Measurements from ENCODE around the gene DCTPP1. TPM values are rescaled to one million over a fixed set of nuclear protein-coding genes. Genes with fewer than 3 reads are reported as not detected.

The DCTPP1 gene
- polyA plus RNA-seq, 1 of the 3 experiments (the other 2 are of a cell fraction): 79.2 TPM

- TF ChIP-seq SIN3A (IDR thresholded peaks at IDR 0.05; ENCODE audit: borderline replicate concordance, low read depth, low read length) (no peak), CHD2 (IDR thresholded peaks at IDR 0.05; ENCODE audit: low read length, partially characterized antibody) (no peak), YY1 (IDR thresholded peaks at IDR 0.05; ENCODE audit: low read depth) (no peak), NFIC (IDR thresholded peaks at IDR 0.05; ENCODE audit: borderline replicate concordance) (no peak), ELF1 (IDR thresholded peaks at IDR 0.05) (no peak), CTCF (IDR thresholded peaks at IDR 0.05) (no peak), EZH2phosphoT487 (IDR thresholded peaks at IDR 0.05; ENCODE audit: borderline replicate concordance, low read depth) (no peak), EP300 (IDR thresholded peaks at IDR 0.05; ENCODE audit: borderline replicate concordance in 1 of 2, low read depth in 1 of 2, low read length in 1 of 2) (no peak), FOXJ3 (CRISPR knock-in tag; IDR thresholded peaks at IDR 0.05) (no peak)
- TF ChIP-seq, protein P1, sequence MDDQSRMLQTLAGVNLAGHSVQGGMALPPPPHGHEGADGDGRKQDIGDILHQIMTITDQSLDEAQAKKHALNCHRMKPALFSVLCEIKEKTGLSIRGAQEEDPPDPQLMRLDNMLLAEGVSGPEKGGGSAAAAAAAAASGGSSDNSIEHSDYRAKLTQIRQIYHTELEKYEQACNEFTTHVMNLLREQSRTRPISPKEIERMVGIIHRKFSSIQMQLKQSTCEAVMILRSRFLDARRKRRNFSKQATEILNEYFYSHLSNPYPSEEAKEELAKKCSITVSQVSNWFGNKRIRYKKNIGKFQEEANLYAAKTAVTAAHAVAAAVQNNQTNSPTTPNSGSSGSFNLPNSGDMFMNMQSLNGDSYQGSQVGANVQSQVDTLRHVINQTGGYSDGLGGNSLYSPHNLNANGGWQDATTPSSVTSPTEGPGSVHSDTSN (IDR thresholded peaks at IDR 0.05): no peak
Observed at GRCh38 chr16:30381291-30382041, 48.4 kb downstream of the DCTPP1 start (continued).

DNA sequence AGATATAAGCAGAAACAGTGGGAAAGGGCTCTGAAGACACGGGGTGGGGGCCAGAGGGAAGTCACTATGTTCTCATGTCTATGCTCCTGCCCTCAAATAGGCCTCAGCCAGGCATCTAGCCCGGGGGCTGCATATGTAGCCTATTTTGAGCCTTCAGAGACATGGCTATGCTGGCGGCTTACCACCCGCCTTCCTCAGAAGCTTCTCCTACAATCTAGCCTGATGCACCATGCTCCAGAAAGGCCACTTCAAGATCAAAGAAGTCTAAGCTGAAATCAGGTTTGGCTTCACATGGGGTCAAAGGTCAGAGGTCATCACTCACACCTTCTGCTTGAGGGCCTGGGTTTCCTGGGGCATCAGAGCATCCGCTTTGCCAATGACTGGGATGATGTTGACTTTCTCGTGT lies 49.0 kb downstream of the DCTPP1 start:
- no peak for DNase-seq
- Histone ChIP-seq H2AFZ (ENCODE audit: low read depth) (no peak overlapping the region), H3K9me2 (no peaks in the 10 kb centered on the region), H3K27me3 (ENCODE audit: insufficient read depth) (no peaks in the 10 kb centered on the region), H3K27ac (ENCODE audit: low read depth in 2 of 2, low read length in 1 of 2) (no peak overlapping the region), H3K4me3 (ENCODE audit: low read depth in 2 of 2, low read length in 1 of 2) (no peak overlapping the region), H3K9me3 (no peaks in the 10 kb centered on the region), H4K20me1 (ENCODE audit: insufficient read depth) (peaks cover 12% of the 10 kb centered on the region; the same call in 1 of the 2 replicates), H3K4me1 (ENCODE audit: control insufficient read depth in 1 of 2, insufficient read depth in 2 of 2, low read depth in 1 of 2, low read length in 1 of 2) (peaks cover 6 to 9% of the 10 kb centered on the region in 2 experiments; a peak in 3 of 4 replicates), H3K36me3 (replicated peaks in 1 of 2; ENCODE audit: control insufficient read depth in 1 of 2, insufficient read depth in 2 of 2, low read length in 1 of 2) (peaks cover 0 to 6% of the 10 kb centered on the region in 2 experiments), H3F3A (replicated peaks; ENCODE audit: insufficient read depth) (peaks cover 22% of the 10 kb centered on the region), H3K4me2 (no peak overlapping the region; the same call in 1 of the 2 replicates), H3K79me2 (ENCODE audit: insufficient read depth) (peaks cover 15% of the 10 kb centered on the region; the same call in 1 of the 2 replicates), H3K9ac (no peak overlapping the region)
- ChIA-PET POLR2A (interaction anchor here (5.1 kb wide), 1 partner anchor 14 kb away, joined by 33 read pairs; the partner anchor contains the start of gene ZNF48), CTCF (interaction anchor here (1.5 to 2.6 kb wide), 2 partner anchors 14 to 29 kb away, joined by 6 to 15 read pairs; partner anchors contain the start of gene ZNF48)
- 88% methylated on average over 5 of the region's 6 CpGs for WGBS (ENCODE audit: low lambda C conversion rate)
- TF ChIP-seq FOXJ3 (CRISPR knock-in tag; IDR thresholded peaks at IDR 0.05) (no peak), FOXM1 (IDR thresholded peaks at IDR 0.05; ENCODE audit: low read depth) (no peak), SIN3A (IDR thresholded peaks at IDR 0.05; ENCODE audit: borderline replicate concordance, low read depth, low read length) (no peak), MXI1 (IDR thresholded peaks at IDR 0.05; ENCODE audit: low read depth, low read length) (no peak), GATA2 (CRISPR knock-in tag; IDR thresholded peaks at IDR 0.05) (no peak), TCF12 (IDR thresholded peaks at IDR 0.05) (no peak), NRF1 (IDR thresholded peaks at IDR 0.05; ENCODE audit: low read depth, low read length) (no peak), YY1 (IDR thresholded peaks at IDR 0.05; ENCODE audit: low read depth) (no peak), RAD21 (IDR thresholded peaks at IDR 0.05; ENCODE audit: low read length) (no peak), NFIC (IDR thresholded peaks at IDR 0.05; ENCODE audit: borderline replicate concordance) (no peak), ZBTB33 (IDR thresholded peaks at IDR 0.05; ENCODE audit: borderline replicate concordance, low read depth) (no peak), SMC3 (IDR thresholded peaks at IDR 0.05; ENCODE audit: low read depth, low read length) (no peak), RFX5 (IDR thresholded peaks at IDR 0.05; ENCODE audit: low read length) (no peak), JUND (IDR thresholded peaks at IDR 0.05) (no peak), POLR2AphosphoS5 (IDR thresholded peaks at IDR 0.05; ENCODE audit: low read depth, low read length) (no peak), ELF1 (IDR thresholded peaks at IDR 0.05) (no peak)
- TF ChIP-seq, protein P1 (IDR thresholded peaks at IDR 0.05): no peak
- TF ChIP-seq, protein P2, sequence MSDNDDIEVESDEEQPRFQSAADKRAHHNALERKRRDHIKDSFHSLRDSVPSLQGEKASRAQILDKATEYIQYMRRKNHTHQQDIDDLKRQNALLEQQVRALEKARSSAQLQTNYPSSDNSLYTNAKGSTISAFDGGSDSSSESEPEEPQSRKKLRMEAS (IDR thresholded peaks at IDR 0.05; ENCODE audit: low read depth): no peak
